ENCODE results near the gene SLCO4C1.

Gene SLCO4C1

DNA sequence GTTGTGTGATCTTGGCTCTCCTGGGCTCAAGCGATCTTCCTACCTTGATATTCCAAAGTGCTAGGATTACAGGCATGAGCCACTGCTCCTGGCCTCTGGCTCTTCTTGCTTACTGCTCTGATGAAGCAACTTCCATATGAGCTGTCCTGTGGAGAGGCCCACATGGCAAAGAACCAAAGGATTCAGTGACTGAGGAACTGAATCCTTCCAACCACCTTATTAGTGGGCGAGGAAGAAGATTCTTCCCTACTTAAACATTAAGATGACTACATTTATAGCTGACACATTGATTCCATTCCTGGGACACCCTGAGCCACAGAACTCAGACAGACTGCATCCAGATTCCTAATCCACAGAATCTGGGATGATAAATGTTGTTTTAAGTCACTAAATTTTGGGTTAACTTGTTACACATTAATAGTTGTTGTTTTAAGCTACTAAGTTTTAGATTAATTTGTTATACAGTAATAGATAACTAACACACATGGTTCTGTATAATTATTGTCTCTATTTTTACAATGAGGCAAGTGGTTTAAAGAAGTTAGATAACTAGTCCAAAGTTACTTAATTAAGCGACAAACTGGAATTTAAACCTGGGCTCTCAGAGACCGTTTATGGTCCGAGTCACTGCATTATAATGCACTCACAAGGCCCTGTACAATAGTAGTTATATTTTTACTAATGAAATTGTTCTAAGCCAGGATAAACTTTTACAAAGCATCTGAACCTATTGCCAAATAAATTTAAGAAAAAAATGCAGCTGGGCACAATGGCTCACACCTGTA is 16.7 kb upstream of the SLCO4C1 start:
- TF ChIP-seq, protein P1, sequence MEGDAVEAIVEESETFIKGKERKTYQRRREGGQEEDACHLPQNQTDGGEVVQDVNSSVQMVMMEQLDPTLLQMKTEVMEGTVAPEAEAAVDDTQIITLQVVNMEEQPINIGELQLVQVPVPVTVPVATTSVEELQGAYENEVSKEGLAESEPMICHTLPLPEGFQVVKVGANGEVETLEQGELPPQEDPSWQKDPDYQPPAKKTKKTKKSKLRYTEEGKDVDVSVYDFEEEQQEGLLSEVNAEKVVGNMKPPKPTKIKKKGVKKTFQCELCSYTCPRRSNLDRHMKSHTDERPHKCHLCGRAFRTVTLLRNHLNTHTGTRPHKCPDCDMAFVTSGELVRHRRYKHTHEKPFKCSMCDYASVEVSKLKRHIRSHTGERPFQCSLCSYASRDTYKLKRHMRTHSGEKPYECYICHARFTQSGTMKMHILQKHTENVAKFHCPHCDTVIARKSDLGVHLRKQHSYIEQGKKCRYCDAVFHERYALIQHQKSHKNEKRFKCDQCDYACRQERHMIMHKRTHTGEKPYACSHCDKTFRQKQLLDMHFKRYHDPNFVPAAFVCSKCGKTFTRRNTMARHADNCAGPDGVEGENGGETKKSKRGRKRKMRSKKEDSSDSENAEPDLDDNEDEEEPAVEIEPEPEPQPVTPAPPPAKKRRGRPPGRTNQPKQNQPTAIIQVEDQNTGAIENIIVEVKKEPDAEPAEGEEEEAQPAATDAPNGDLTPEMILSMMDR (IDR thresholded peaks at IDR 0.05; ENCODE audit: low read depth, low read length, missing control alignments): no peak
- DNase-seq: no peak
- no peaks in the 10 kb centered on the region for H3K27me3 ChIP-seq (replicated peaks)
- no peaks in the 10 kb centered on the region for H3K36me3 ChIP-seq (replicated peaks)
- no peak overlapping the region for H3K4me3 ChIP-seq (ENCODE audit: low read depth, low read length)
- in situ Hi-C loops (cut with HindIII; ENCODE audit: low pct_ligation_motif_present, low sequenced_read_pairs): no loop called here
- no peak overlapping the region for H3K27ac ChIP-seq

GRCh38 chr5:102309586-102309985 is 13.5 kb upstream of the SLCO4C1 start:
- Histone ChIP-seq H3K4me3 (ENCODE audit: low read depth, low read length) (no peak overlapping the region), H3K36me3 (replicated peaks) (no peaks in the 10 kb centered on the region), H3K27me3 (replicated peaks) (no peaks in the 10 kb centered on the region), H3K27ac (no peak overlapping the region)
- no peak for DNase-seq
- in situ Hi-C loops (cut with HindIII; ENCODE audit: low pct_ligation_motif_present, low sequenced_read_pairs): no loop called here
- TF ChIP-seq, protein P1 (IDR thresholded peaks at IDR 0.05; ENCODE audit: low read depth, low read length, missing control alignments): no peak

- DNase-seq: no peak
- H3K27me3 ChIP-seq (replicated peaks): no peaks in the 10 kb centered on the region
- no peaks in the 10 kb centered on the region for H3K36me3 ChIP-seq (replicated peaks)
- no peak overlapping the region for H3K4me3 ChIP-seq (ENCODE audit: low read depth, low read length)
- in situ Hi-C loops (cut with HindIII; ENCODE audit: low pct_ligation_motif_present, low sequenced_read_pairs): no loop called here
- H3K27ac ChIP-seq: no peak overlapping the region
- TF ChIP-seq, protein P1 (IDR thresholded peaks at IDR 0.05; ENCODE audit: low read depth, low read length, missing control alignments): no peak
These were observed 11.1 kb upstream of the SLCO4C1 start for GRCh38 chr5:102307232-102307631.

DNA sequence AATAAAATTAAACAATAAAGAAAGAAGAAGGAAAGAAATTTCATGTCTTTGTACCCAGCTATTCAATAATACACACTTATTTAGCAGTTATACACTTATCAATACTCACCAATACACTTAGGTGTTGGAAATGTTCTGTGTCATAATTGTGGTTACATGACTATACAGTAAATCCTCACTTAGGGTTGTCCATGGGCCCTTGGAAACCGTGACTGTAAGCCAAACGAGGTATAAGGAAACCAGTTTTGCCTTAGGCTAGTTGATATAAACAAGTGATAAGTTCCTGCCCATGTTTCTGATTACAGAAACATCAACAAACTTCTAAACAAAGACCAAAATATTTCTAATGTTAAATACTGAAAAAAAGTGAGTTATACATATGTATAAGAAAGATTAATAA is 10.0 kb upstream of the SLCO4C1 start:
- TF ChIP-seq, protein P1 (IDR thresholded peaks at IDR 0.05; ENCODE audit: low read depth, low read length, missing control alignments): no peak
- DNase-seq: no peak
- in situ Hi-C loops (cut with HindIII; ENCODE audit: low pct_ligation_motif_present, low sequenced_read_pairs): no loop called here
- Histone ChIP-seq H3K36me3 (replicated peaks) (no peaks in the 10 kb centered on the region), H3K27me3 (replicated peaks) (no peaks in the 10 kb centered on the region), H3K27ac (no peak overlapping the region), H3K4me3 (ENCODE audit: low read depth, low read length) (no peak overlapping the region)

- in situ Hi-C loops (cut with HindIII; ENCODE audit: low pct_ligation_motif_present, low sequenced_read_pairs): no loop called here
- DNase-seq: no peak
- Histone ChIP-seq H3K27me3 (replicated peaks) (no peaks in the 10 kb centered on the region), H3K4me3 (ENCODE audit: low read depth, low read length) (peak overlapping the region; percentile 59), H3K27ac (no peak overlapping the region), H3K36me3 (replicated peaks) (no peaks in the 10 kb centered on the region)
- TF ChIP-seq, protein P1 (IDR thresholded peaks at IDR 0.05; ENCODE audit: low read depth, low read length, missing control alignments): no peak
These were observed 428 bp downstream of the SLCO4C1 start for GRCh38 chr5:102295534-102296177.

Data from brain microvascular endothelial cell (primary cell).